SK-N-MC (cell line): ENCODE measurements around the gene A2ML1.

ENCODE experiments used
- DNase-seq: peaks from one replicate; pipeline ENCODE4 v3.0.0-alpha.2; 2011; ENCODE audit warnings: low read depth, low spot score
- H3K27ac ChIP-seq: fragments of 200-600 bp; sonication (generic); 2 replicates; pipeline ENCODE4 v1.5.1; 2016; ENCODE audit warnings: mixed run types
- H3K36me3 ChIP-seq: fragments of 200-600 bp; sonication (generic); 2 replicates; pipeline ENCODE4 v1.6.1; 2017; ENCODE audit warnings: antibody characterized with exemption, low read length, mixed read lengths; ENCODE audit not compliant: insufficient read depth
- H3K4me3 ChIP-seq: fragments of 200-600 bp; sonication (generic); 2 replicates; pipeline ENCODE4 v1.5.1; 2016
- H3K9ac ChIP-seq: fragments of 200-600 bp; sonication (generic); 2 replicates; pipeline ENCODE4 v1.8.0; 2017; ENCODE audit warnings: mixed run types, mixed read lengths; ENCODE audit not compliant: insufficient read length
- H3K9me3 ChIP-seq: fragments of 200-600 bp; sonication (generic); 2 replicates; pipeline ENCODE4 v1.6.1; 2017; ENCODE audit warnings: low read depth, mild to moderate bottlenecking, antibody characterized with exemption, low read length, moderate library complexity, mixed read lengths
- EZH2 ChIP-seq: fragments of 200-600 bp; sonication (generic); IDR thresholded peaks from one replicate; pipeline ENCODE4 v1.6.1; 2017; ENCODE audit warnings: antibody characterized with exemption
- FOXP2 ChIP-seq: optimal IDR thresholded peaks from 2 replicates; pipeline ENCODE3; 2011; ENCODE audit warnings: mild to moderate bottlenecking, moderate library complexity; ENCODE audit not compliant: insufficient read depth; ENCODE audit errors: extremely low read length, control extremely low read depth
- POLR2AphosphoS5 ChIP-seq: IDR thresholded peaks from 2 replicates; pipeline ENCODE4 v1.6.1; 2012; ENCODE audit warnings: mild to moderate bottlenecking, low read depth, low read length, borderline replicate concordance

Gene A2ML1

GRCh38 chr12:8829125-8829518, 6.7 kb downstream of the A2ML1 start:
- H3K27ac ChIP-seq, result no peak overlapping the region
- TF ChIP-seq EZH2 (no peak), FOXP2 (no peak), POLR2AphosphoS5 (no peak)
- no peak for DNase-seq

GRCh38 chr12:8829621-8830020, 7.2 kb downstream of the A2ML1 start:
- Histone ChIP-seq H3K9ac (no peak overlapping the region), H3K27ac (no peak overlapping the region), H3K36me3 (no peaks in the 10 kb centered on the region), H3K9me3 (peaks cover 3% of the 10 kb centered on the region; the same call in 1 of the 2 replicates), H3K4me3 (no peak overlapping the region)
- TF ChIP-seq EZH2, result no peak
- no peak for DNase-seq

More at GRCh38 chr12:8829125-8829518, 6.7 kb downstream of the A2ML1 start:
- H3K9me3 ChIP-seq, result peaks cover 3% of the 10 kb centered on the region; the same call in 1 of the 2 replicates
- no peaks in the 10 kb centered on the region for H3K36me3 ChIP-seq
- no peak overlapping the region for H3K4me3 ChIP-seq
- no peak overlapping the region for H3K9ac ChIP-seq

DNA sequence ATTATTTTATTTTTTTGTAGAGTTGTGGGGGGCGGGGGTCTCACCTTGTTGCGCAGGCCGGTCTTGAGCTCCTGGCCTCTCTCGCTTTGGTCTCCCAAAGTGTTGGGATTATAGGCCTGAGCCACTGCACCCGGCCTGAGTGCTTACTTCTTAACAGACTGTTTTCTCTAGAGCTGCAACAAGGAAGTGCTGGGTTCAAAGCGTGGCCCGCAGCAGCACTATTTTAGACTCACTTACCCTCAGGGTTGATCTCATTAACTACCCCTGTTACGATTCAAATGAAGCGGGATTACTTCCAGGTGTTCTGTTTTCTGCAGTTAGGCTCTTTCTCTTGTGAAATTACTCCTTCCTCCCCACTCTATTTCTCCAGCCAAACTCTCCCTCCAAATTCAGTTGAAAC, 8.7 kb downstream of the A2ML1 start:
- DNase-seq, result no peak
- no peak overlapping the region for H3K27ac ChIP-seq

DNA sequence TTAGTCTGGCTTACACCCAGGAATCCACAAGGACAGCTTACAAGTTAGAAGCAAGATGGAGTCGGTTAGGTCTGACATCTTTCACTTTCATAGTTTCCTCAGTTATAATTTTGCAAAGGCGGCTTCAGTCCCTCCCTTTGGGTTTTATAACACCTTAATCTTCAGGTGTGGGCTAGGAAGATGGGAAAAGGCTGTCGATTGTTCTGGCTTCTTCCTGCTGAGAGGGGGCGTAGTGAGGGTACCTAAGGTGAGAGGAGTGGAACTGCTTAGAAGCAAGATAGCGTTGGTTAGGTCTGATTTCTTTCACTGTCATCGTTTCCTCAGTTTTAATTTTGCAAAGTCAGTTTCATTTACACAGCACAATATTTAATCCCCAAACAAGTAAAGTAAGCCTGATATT, 10.1 kb downstream of the A2ML1 start:
- H3K9me3 ChIP-seq, result no peaks in the 10 kb centered on the region
- no peak for DNase-seq
- no peak overlapping the region for H3K27ac ChIP-seq
- no peak overlapping the region for H3K4me3 ChIP-seq
- no peak for TF ChIP-seq FOXP2
- no peak for TF ChIP-seq EZH2
- no peak for TF ChIP-seq POLR2AphosphoS5
- H3K9ac ChIP-seq, result no peak overlapping the region
- H3K36me3 ChIP-seq, result no peaks in the 10 kb centered on the region

More for the DNA sequence above, 8.7 kb downstream of the A2ML1 start:
- H3K36me3 ChIP-seq, result no peaks in the 10 kb centered on the region
- no peak overlapping the region for H3K4me3 ChIP-seq
- no peaks in the 10 kb centered on the region for H3K9me3 ChIP-seq
- H3K9ac ChIP-seq, result no peak overlapping the region
- no peak for TF ChIP-seq EZH2
- no peak for TF ChIP-seq FOXP2
- no peak for TF ChIP-seq POLR2AphosphoS5

GRCh38 chr12:8834230-8834629, 11.8 kb downstream of the A2ML1 start:
- TF ChIP-seq EZH2 (no peak), POLR2AphosphoS5 (no peak), FOXP2 (no peak)
- peak; percentile 34 for DNase-seq
- peak overlapping the region; percentile 6 for H3K9ac ChIP-seq
- peak overlapping the region; percentile 68 for H3K27ac ChIP-seq
- no peak overlapping the region for H3K4me3 ChIP-seq
- H3K9me3 ChIP-seq, result no peaks in the 10 kb centered on the region
- no peaks in the 10 kb centered on the region for H3K36me3 ChIP-seq

DNA sequence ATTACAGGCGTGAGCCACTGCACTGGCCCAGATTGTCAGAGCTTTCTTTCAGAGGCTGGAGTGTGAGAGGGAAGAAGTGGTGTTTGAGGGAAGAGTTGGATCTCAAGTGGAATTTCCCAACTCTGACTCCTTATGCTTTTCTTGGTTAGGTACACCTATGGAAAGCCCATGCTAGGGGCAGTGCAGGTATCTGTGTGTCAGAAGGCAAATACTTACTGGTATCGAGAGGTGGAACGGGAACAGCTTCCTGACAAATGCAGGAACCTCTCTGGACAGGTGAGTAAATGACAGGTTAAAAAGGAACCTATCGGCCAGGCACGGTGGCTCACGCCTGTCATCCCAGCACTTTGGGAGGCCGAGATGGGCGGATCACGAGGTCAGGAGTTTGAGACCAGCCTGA, 14.9 kb downstream of the A2ML1 start:
- H3K27ac ChIP-seq, result no peak overlapping the region
- TF ChIP-seq EZH2, result no peak
- TF ChIP-seq FOXP2, result no peak
- no peak for TF ChIP-seq POLR2AphosphoS5
- no peaks in the 10 kb centered on the region for H3K36me3 ChIP-seq
- no peak overlapping the region for H3K4me3 ChIP-seq
- H3K9ac ChIP-seq, result no peak overlapping the region
- H3K9me3 ChIP-seq, result no peaks in the 10 kb centered on the region
- DNase-seq, result no peak

DNA sequence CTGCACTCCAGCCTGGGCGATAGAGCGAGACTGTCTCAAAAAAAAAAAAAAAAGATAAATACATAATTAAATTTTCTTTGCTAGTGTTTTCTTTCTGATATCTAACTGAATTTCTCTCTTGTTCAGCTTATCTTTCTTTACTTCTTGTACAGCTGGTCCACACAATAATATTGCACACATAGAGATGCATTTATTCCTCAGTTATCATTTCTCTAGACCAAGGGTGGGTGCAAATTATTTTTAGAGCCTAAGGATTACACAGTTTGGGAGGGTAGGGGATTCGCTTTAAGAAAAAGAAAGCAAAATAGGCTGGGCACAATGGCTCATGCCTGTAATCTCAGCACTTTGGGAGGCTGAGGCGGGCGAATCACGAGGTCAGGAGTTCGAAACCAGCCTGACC, 17.9 kb downstream of the A2ML1 start:
- DNase-seq, result no peak
- Histone ChIP-seq H3K27ac (peak overlapping the region; percentile 90), H3K9me3 (no peaks in the 10 kb centered on the region), H3K4me3 (no peak overlapping the region), H3K9ac (no peak overlapping the region), H3K36me3 (no peaks in the 10 kb centered on the region)
- TF ChIP-seq FOXP2 (no peak), POLR2AphosphoS5 (no peak), EZH2 (no peak)

- Histone ChIP-seq H3K9ac (peak overlapping the region; percentile 69), H3K4me3 (peak overlapping the region; percentile 71), H3K9me3 (no peaks in the 10 kb centered on the region), H3K36me3 (no peaks in the 10 kb centered on the region), H3K27ac (peak overlapping the region; percentile 90)
- peak; percentile 32; the same call in 1 of the 2 replicates for TF ChIP-seq POLR2AphosphoS5
- no peak for TF ChIP-seq FOXP2
- no peak for TF ChIP-seq EZH2
- DNase-seq, result peak; percentile 86
Measured at GRCh38 chr12:8840938-8841633, 18.7 kb downstream of the A2ML1 start.

DNA sequence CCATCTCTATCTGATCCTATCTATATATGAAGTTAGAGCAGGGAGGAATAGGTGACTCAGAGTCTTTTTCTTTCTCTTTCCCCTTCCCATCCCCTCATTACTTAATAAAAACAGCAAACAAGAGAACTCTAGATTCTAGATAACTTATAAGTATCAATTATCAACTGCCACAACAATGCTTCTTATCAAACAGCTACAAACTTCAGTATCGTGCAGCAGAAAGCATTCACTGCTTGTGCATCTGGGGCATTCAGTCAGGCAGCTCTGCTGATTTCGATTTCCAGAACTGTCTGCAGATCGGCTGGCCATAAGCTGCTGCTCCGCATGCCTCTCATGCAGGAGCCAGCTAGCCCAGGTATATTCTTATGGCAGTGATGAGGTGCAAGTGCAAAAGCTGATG, 19.4 kb downstream of the A2ML1 start:
- Histone ChIP-seq H3K4me3 (peak overlapping the region; percentile 71; the same call in 1 of the 2 replicates), H3K36me3 (no peaks in the 10 kb centered on the region), H3K9me3 (no peaks in the 10 kb centered on the region), H3K9ac (peak overlapping the region; percentile 69), H3K27ac (peak overlapping the region; percentile 90)
- TF ChIP-seq POLR2AphosphoS5, result no peak
- TF ChIP-seq EZH2, result no peak
- no peak for TF ChIP-seq FOXP2
- no peak for DNase-seq
